AG09319 (cell line): Measurements from ENCODE around the gene MOB3B.

Experiments used
- DNase-seq: peaks from one replicate; pipeline ENCODE4 v3.0.0-alpha.2; 2010; ENCODE audit warnings: low read depth; ENCODE audit errors: extremely low read depth
- TF ChIP-seq, protein P1 (sequence below): IDR thresholded peaks from 2 replicates; pipeline ENCODE4 v1.5.1; 2011; ENCODE audit warnings: low read depth, mild to moderate bottlenecking, inconsistent platforms, low read length, moderate library complexity

MOB3B gene

DNA sequence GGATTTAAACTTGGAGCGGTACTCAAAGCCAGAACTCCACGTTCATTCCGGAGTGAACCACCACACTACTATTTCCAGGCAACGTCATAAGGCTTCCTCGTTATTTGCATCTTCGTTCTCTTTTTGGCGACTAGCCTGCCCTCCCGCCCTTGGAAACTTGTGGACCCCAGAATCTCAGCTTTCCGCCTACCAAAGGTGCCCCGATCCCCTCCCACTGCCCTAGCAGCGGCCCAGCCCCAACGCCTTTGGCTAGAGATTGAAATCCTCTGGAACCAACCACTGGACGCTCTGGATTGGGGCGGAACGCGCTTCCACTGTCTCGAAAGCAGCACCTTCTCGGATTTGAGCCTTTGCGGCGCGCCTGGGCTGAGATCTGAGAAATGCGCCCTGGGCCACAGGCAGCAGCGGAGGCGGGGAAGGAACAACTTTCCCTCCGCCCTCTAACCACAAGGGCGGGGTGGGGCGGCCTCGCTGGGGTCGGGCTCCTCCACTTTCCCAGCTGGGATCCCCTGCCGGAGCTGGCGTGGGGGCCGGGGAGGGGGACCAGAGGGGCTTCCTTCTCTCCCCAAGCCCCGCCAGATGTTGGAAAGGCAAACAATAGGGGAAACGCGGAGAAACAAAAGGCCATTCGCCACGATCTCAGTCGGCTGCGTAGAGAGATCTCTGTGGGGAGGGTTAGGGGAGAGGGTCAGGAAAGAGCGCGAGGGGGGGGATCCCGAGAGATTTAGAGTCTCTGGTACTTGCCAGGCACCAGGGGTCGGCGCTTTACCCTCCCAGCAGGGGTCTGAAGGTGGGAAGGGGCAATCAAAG lies 1.3 kb downstream of the MOB3B start:
- no peak for DNase-seq
- TF ChIP-seq, protein P1, sequence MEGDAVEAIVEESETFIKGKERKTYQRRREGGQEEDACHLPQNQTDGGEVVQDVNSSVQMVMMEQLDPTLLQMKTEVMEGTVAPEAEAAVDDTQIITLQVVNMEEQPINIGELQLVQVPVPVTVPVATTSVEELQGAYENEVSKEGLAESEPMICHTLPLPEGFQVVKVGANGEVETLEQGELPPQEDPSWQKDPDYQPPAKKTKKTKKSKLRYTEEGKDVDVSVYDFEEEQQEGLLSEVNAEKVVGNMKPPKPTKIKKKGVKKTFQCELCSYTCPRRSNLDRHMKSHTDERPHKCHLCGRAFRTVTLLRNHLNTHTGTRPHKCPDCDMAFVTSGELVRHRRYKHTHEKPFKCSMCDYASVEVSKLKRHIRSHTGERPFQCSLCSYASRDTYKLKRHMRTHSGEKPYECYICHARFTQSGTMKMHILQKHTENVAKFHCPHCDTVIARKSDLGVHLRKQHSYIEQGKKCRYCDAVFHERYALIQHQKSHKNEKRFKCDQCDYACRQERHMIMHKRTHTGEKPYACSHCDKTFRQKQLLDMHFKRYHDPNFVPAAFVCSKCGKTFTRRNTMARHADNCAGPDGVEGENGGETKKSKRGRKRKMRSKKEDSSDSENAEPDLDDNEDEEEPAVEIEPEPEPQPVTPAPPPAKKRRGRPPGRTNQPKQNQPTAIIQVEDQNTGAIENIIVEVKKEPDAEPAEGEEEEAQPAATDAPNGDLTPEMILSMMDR = no peak

DNA sequence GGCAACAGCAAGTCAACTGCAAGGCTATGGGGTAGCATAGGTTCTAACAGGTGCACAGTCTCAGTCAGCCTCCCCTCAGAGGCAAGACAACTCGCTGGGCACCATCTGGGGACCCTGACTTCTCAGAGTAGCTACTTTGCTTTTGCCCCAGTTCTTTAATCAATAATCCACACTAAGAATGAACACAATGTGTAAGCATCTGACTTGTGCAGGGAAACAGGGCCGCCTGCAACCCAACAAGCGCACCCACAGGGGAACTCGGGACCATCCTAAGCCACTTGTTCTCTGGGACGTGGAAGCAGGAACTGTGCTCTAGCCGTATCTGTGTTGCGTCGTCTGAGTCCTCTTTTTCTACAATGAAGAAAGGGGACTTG lies 1.9 kb downstream of the MOB3B start:
- no peak for DNase-seq
- TF ChIP-seq, protein P1 = no peak

DNA sequence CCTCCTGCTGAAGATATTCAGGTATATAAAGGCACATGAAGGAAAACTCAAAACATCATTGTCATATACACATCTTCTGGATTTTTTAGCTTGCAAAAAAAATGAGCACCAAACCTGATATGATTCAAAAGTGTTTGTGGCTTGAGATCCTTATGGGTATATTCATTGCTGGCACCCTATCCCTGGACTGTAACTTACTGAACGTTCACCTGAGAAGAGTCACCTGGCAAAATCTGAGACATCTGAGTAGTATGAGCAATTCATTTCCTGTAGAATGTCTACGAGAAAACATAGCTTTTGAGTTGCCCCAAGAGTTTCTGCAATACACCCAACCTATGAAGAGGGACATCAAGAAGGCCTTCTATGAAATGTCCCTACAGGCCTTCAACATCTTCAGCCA lies 5.4 kb downstream of the MOB3B start, which contains the start of gene IFNK:
Gene IFNK (plus strand): TSS at position 55 of the 400 bp plus-strand sequence. CDS start 47 bp downstream, at position 102.
- DNase-seq = no peak
- TF ChIP-seq, protein P1 = no peak

DNA sequence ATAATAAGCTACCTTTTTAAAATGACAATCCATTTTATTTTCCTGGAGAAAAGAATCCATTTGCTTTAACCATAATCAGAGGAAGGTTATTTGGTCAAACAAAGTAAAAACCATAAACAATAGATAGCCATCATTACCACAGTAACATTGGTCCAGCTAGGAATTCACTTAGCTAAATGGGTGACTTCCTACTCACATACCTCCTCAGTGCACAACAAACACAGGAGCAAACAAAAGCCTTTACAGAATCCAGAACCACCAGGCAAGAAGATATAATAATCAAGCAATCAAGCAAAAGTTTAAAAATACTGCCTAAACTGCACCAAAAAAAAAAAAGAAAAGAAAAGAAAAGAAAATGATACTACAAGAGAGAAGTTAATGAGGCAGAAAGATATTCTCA lies 6.5 kb downstream of the MOB3B start:
- TF ChIP-seq, protein P1 = no peak
- DNase-seq = no peak

DNA sequence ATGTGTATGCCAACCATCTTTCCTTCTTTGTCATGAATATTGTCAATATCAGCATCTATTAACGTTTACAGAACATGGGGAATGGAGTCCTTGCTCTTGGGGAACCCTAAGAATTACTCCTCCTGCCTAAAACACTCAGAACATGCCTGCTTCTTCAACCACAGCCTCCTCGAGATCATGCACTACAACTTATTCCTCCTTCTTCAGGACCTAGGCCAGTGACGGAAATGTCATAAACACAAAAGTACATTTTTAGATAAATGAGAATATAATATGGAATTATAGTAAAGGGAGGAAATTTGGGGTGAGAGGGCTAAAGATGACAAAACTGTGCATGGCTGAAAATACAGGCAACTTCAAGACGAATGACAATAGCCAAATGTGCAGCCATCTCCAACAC lies 8.6 kb downstream of the MOB3B start:
- TF ChIP-seq, protein P1 = no peak
- DNase-seq = no peak

DNA sequence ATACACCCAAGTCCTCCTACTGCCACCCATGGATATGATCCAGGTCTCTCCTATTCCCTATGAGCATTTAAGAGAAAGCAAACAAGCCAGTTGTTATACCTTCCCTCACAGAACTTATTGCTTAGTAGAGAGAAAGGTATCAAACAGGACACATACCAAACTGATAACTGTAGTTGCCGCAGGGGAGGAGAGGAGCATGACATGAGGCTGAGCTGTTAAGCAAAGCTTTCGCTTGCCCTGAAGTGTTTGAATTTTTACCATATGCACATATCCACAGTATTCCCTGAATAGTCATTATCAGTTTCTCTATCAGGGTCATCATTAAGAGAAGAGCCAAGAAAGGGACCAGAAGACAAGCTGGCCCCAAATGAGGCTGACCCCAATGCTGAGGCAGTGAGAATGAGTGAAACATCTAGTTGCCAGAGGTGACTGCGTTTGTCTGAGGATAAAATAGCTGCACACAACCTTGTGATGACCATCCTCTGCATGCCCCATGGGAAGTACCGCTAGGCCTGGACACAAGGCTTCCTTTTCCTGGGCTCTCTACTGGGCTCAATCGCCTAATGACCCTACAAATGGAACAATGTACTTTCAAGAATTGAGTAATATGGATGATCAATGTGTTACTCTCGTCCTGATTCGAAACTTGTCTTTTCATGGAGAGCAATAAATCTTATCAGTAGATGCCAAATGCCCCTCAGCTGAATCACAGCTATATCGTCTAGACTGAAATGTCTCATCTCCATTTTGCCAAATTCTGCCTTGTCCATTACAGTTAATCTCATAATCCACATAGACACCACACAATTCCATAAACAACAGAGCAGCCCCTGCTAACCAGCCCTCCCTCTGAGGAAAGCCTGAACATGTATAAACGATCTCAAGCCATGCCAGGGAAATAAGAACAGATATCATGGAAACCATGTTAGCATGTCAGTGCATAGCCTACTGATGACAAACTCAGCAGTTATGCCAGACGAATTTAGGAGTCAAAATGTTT lies 9.8 kb downstream of the MOB3B start:
- TF ChIP-seq, protein P1 = no peak
- no peak for DNase-seq
